ENCODE measurements around the gene NFATC1.
"Not testable (repeated sequence)": the region's sequence is repeated elsewhere in the genome, so short reads cannot be mapped to it uniquely, and the experiment has no call there.

Gene NFATC1

GRCh38 chr18:79375441-79376154 is 20.1 kb upstream of the NFATC1 start:
- DNase-seq: no peak

GRCh38 chr18:79376661-79377060 is 19.1 kb upstream of the NFATC1 start:
- not testable (repeated sequence) for DNase-seq

GRCh38 chr18:79377187-79377891 is 18.4 kb upstream of the NFATC1 start:
- DNase-seq: no peak

- peak; percentile 79 to 89 (median 86) for DNase-seq
Measured at GRCh38 chr18:79378536-79379250, 17.0 kb upstream of the NFATC1 start.

GRCh38 chr18:79379251-79379905 is 16.4 kb upstream of the NFATC1 start:
- DNase-seq: no peak

GRCh38 chr18:79379931-79380815 is 15.6 kb upstream of the NFATC1 start:
- no peak for DNase-seq

- DNase-seq: peak; percentile 63 to 82 (median 78)
Measured at GRCh38 chr18:79380816-79381806, 14.6 kb upstream of the NFATC1 start.

GRCh38 chr18:79381811-79382311 is 13.9 kb upstream of the NFATC1 start:
- no peak for DNase-seq

GRCh38 chr18:79382681-79383387 is 12.9 kb upstream of the NFATC1 start:
- no peak for DNase-seq

GRCh38 chr18:79383388-79384056 is 12.2 kb upstream of the NFATC1 start:
- DNase-seq: no peak

- DNase-seq: no peak
Measured at GRCh38 chr18:79384151-79384807, 11.5 kb upstream of the NFATC1 start.

- DNase-seq: no peak
Measured at GRCh38 chr18:79384834-79385233, 10.9 kb upstream of the NFATC1 start.

GRCh38 chr18:79385326-79385707 is 10.4 kb upstream of the NFATC1 start:
- DNase-seq: no peak

GRCh38 chr18:79385708-79386341 is 9.9 kb upstream of the NFATC1 start:
- no peak for DNase-seq

GRCh38 chr18:79386547-79386946 is 9.2 kb upstream of the NFATC1 start:
- DNase-seq: no peak

GRCh38 chr18:79387214-79387613 is 8.5 kb upstream of the NFATC1 start:
- no peak for DNase-seq

GRCh38 chr18:79387615-79388014 is 8.1 kb upstream of the NFATC1 start:
- DNase-seq: no peak

- DNase-seq: no peak
Measured at GRCh38 chr18:79388043-79388442, 7.7 kb upstream of the NFATC1 start.
